Breast epithelium (tissue), 4 donors: ENCODE data around the gene SHMT2. TPM values are rescaled to one million over a fixed set of nuclear protein-coding genes. Genes with fewer than 3 reads are reported as not detected.

Source experiments
- DNase-seq, 2 donors: peaks; one replicate each; pipeline ENCODE4 v3.0.0-alpha.2; 2019; ENCODE audit warnings: low spot score in 2 of 2
- H3K27ac ChIP-seq, 2 donors: fragments of 200-600 bp; sonication (generic) in 1 of 2; one replicate each; pipeline ENCODE4 v1.5.1; 2016 to 2019; ENCODE audit warnings: mild to moderate bottlenecking in 1 of 2
- H3K27me3 ChIP-seq, 2 donors: fragments of 200-600 bp; sonication (generic) in 1 of 2; one replicate each; pipeline versions ENCODE4 v1.5.1 to v1.6.0; 2017 to 2019; ENCODE audit warnings: control low read depth in 1 of 2, mild to moderate bottlenecking in 1 of 2
- H3K36me3 ChIP-seq: fragments of 200-600 bp; one replicate; pipeline ENCODE4 v1.5.1; 2019
- H3K4me1 ChIP-seq, 2 donors: fragments of 200-600 bp; sonication (generic); one replicate each; pipeline ENCODE4 v1.5.1; 2016 to 2019; ENCODE audit warnings: control low read depth in 1 of 2
- H3K4me3 ChIP-seq, 3 donors: fragments of 200-600 bp; sonication (generic); 1 replicate in 2 of 3; 2 replicates in 1 of 3; pipeline ENCODE4 v1.5.1; 2016 to 2019; ENCODE audit warnings: mild to moderate bottlenecking in 3 of 3, moderate library complexity in 2 of 3
- H3K9me3 ChIP-seq, 2 donors: fragments of 200-600 bp; sonication (generic) in 1 of 2; one replicate each; pipeline ENCODE4 v1.5.1; 2016 to 2019; ENCODE audit warnings: control low read depth in 1 of 2
- POLR2A ChIP-seq: fragments of 450-650 bp; IDR thresholded peaks from one replicate; pipeline ENCODE4 v1.6.1; 2016; ENCODE audit warnings: antibody characterized with exemption, mild to moderate bottlenecking, moderate library complexity
- POLR2AphosphoS5 ChIP-seq, 3 donors: sonication (generic); formaldehyde crosslinking; IDR thresholded peaks; one replicate each; pipeline ENCODE4 v1.6.1; 2017; ENCODE audit warnings: antibody characterized with exemption in 3 of 3
- intact Hi-C: fragments of 100-400 bp; cut with DNase I; formaldehyde crosslinking; loops from one replicate; pipeline ENCODE4 v1.15.1; 2023; ENCODE audit warnings: low total_unique reads
- total RNA-seq, 3 donors: library from RNA; depleted of rRNA; stranded (reverse); fragments of >200 nt; gene quantifications; one replicate each; pipeline ENCODE4 v1.1.0, GENCODE V29; 2016
- TF ChIP-seq, protein P1 (sequence below), 3 donors: fragments of 450-650 bp; IDR thresholded peaks; one replicate each; pipeline ENCODE4 v1.5.1; 2016 to 2017; ENCODE audit warnings: antibody characterized with exemption in 3 of 3, mild to moderate bottlenecking in 3 of 3, moderate library complexity in 3 of 3

The SHMT2 gene
- total RNA-seq, 3 donors from 2014 or later = 37.9 to 63.3 (median 46.7) TPM

DNA sequence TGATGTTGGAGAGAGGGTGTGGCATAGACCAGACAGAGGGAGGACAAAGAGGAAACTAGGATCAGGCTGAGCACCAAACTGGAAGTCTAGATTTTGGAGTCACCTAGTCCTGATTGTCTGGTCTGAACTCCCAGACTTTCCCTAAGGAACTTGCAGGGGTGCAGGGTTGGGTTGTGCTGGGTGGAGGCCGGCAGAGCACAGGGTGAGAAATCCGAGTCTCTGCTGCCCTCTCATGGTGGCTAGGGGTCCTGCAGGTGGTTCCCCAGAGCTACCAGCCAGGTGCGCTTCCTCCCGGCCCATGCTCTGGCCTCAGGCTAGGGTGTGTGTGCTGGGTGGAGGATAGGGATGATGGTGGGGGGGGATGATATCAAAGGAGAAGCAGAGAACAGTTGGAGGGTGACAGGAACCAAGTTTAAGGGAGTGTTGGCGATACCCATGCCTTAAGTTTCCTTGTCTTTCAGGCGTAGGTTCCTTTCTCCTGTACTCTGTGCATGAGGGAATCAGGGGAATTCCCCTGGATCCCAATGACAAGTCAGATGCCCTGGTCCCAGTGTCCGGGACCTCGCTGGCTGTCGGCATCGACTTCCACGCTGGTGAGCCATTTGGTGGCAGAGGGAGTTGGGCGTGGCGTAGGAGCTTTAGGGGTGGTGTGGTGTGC is 46.5 kb upstream of the SHMT2 start:
- peak; percentile 61 to 83 for DNase-seq
- no peaks in the 10 kb centered on the region for H3K36me3 ChIP-seq
- intact Hi-C loops = loop anchor here (5.0 kb wide), 1 partner anchor 911 kb away; no protein-coding TSS in a partner anchor
- H3K4me3 ChIP-seq = no peak overlapping the region
- no peak overlapping the region for H3K27ac ChIP-seq
- TF ChIP-seq POLR2AphosphoS5 (IDR thresholded peaks at IDR 0.05) (peak in 1 of 3 donors; percentile 26), POLR2A (no peak)
- TF ChIP-seq, protein P1, sequence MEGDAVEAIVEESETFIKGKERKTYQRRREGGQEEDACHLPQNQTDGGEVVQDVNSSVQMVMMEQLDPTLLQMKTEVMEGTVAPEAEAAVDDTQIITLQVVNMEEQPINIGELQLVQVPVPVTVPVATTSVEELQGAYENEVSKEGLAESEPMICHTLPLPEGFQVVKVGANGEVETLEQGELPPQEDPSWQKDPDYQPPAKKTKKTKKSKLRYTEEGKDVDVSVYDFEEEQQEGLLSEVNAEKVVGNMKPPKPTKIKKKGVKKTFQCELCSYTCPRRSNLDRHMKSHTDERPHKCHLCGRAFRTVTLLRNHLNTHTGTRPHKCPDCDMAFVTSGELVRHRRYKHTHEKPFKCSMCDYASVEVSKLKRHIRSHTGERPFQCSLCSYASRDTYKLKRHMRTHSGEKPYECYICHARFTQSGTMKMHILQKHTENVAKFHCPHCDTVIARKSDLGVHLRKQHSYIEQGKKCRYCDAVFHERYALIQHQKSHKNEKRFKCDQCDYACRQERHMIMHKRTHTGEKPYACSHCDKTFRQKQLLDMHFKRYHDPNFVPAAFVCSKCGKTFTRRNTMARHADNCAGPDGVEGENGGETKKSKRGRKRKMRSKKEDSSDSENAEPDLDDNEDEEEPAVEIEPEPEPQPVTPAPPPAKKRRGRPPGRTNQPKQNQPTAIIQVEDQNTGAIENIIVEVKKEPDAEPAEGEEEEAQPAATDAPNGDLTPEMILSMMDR (IDR thresholded peaks at IDR 0.05) = peak; percentile 82 to 93 (median 91)
- no peaks in the 10 kb centered on the region for H3K4me1 ChIP-seq
- no peaks in the 10 kb centered on the region for H3K27me3 ChIP-seq
- no peaks in the 10 kb centered on the region for H3K9me3 ChIP-seq

DNA sequence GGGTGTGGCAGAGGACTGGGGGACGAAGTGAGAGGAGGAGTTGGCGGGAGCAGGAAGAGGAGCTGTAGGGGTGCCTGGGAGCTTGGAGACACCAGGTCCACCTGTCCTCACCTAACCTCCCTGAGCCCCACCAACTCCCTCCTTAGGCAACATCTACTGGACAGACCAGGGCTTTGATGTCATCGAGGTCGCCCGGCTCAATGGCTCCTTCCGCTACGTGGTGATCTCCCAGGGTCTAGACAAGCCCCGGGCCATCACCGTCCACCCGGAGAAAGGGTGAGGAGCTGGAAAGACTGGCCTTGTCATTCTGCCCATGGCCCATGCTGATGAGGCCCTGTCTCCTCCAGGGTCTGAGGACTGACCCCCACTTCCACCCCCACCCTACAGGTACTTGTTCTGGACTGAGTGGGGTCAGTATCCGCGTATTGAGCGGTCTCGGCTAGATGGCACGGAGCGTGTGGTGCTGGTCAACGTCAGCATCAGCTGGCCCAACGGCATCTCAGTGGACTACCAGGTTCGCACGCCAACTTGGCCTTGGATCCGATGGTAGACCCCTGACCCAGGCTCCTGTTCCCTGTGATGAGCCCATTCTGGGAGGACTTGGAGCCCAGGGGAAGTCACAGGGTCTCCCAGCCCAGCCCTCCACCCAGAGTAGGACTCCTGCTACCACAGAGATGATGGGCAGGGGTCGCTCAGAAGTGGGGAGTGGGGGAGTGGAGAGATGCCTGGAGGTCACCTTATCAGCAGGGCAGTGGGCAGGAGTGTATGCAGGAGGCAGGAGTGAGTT is 45.4 kb upstream of the SHMT2 start:
- Histone ChIP-seq H3K36me3 (no peaks in the 10 kb centered on the region), H3K27me3 (no peaks in the 10 kb centered on the region), H3K4me3 (no peak overlapping the region), H3K27ac (peak overlapping the region in 1 of 2 donors; percentile 15), H3K9me3 (no peaks in the 10 kb centered on the region), H3K4me1 (no peaks in the 10 kb centered on the region)
- TF ChIP-seq, protein P1 (IDR thresholded peaks at IDR 0.05) = no peak
- TF ChIP-seq POLR2A = no peak
- no peak for TF ChIP-seq POLR2AphosphoS5 (IDR thresholded peaks at IDR 0.05)
- DNase-seq = no peak
- intact Hi-C loops = loop anchor here (5.0 kb wide), 1 partner anchor 912 kb away; no protein-coding TSS in a partner anchor

DNA sequence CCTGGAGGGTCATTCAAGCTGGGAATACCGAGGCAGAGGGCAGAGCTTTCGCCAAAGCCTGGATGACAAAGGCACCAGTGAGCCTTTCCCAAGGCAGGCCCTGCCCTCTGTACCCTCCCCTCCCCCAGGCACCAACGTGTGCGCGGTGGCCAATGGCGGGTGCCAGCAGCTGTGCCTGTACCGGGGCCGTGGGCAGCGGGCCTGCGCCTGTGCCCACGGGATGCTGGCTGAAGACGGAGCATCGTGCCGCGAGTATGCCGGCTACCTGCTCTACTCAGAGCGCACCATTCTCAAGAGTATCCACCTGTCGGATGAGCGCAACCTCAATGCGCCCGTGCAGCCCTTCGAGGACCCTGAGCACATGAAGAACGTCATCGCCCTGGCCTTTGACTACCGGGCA is 44.1 kb upstream of the SHMT2 start:
- Histone ChIP-seq H3K4me1 (no peaks in the 10 kb centered on the region), H3K4me3 (no peak overlapping the region), H3K27ac (peak overlapping the region in 1 of 2 donors; percentile 25), H3K9me3 (no peaks in the 10 kb centered on the region), H3K27me3 (no peaks in the 10 kb centered on the region), H3K36me3 (no peaks in the 10 kb centered on the region)
- no peak for DNase-seq
- TF ChIP-seq, protein P1 (IDR thresholded peaks at IDR 0.05) = no peak
- intact Hi-C loops = no loop called here

DNA sequence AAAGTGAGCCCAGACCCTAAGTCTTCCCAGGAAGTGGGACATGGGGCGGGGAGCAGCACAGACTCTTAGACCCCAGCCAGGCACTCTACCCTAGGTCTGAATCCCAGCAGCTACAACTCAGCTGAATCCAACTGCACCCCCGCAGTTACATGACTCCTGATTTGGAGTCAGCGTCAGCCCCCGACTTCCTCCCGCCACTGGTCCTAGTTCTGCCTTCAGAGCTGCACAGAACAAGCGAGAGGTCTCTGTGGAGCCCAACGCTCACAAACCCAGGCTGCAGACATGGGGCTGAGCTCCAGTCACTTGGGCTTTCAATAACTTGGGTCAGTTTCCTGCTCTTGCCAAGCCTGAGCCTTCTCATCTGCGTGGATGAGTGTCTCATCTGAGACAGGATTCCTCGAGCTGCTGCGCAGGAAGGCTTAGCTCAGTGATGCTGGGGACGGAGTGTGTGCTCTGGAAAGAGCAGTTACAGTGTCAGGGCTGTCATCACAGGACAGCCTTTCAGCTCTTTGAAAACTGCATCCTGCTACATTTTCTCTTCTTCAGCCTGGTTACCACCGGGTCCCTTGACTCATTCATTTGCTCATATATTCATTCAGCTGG is 43.5 kb upstream of the SHMT2 start:
- intact Hi-C loops = no loop called here
- TF ChIP-seq, protein P1 (IDR thresholded peaks at IDR 0.05) = no peak
- TF ChIP-seq POLR2A (no peak), POLR2AphosphoS5 (IDR thresholded peaks at IDR 0.05) (no peak)
- DNase-seq = no peak
- H3K27ac ChIP-seq = peak overlapping the region in 1 of 2 donors; percentile 25
- H3K4me1 ChIP-seq = no peaks in the 10 kb centered on the region
- no peak overlapping the region for H3K4me3 ChIP-seq
- no peaks in the 10 kb centered on the region for H3K27me3 ChIP-seq
- H3K9me3 ChIP-seq = no peaks in the 10 kb centered on the region
- no peaks in the 10 kb centered on the region for H3K36me3 ChIP-seq
